A549 (cell line): ENCODE data around the gene ZNF574. TPM values are rescaled to one million over a fixed set of nuclear protein-coding genes. Genes with fewer than 3 reads are reported as not detected.

ENCODE experiments used
- ATAC-seq, 2 experiments: fragments of 200-7000 bp in 1 of 2; fragments of >200 bp in 1 of 2; cut with Nextera tagmentation in 1 of 2; cut with Tn5 transposase in 1 of 2; 3 replicates each; pipeline versions ENCODE4 v1.8.0 to v1.9.1; 2018 to 2020; ENCODE audit warnings: mild to moderate bottlenecking in 1 of 2, moderate library complexity in 1 of 2
- CTCF ChIA-PET: fragments of 300-600 bp; sonication (Branson Sonifier 250); formaldehyde crosslinking; extraction: SDS; loops from one replicate; lab custom pipeline; 2021; ENCODE audit warnings: antibody characterized with exemption, inconsistent platforms; lab: Yijun Ruan, JAX
- POLR2A ChIA-PET: fragments of 350-600 bp; formaldehyde crosslinking; extraction: SDS; loops from one replicate; lab custom pipeline; 2021; ENCODE audit warnings: antibody characterized with exemption, inconsistent platforms; lab: Yijun Ruan, JAX
- DNase-seq, 2 experiments: peaks; one replicate each; pipeline versions ENCODE4 v3.0.0 to v3.0.0-alpha.2; 2011 to 2016; ENCODE audit warnings: low read depth in 1 of 2, low spot score in 1 of 2
- FAIRE-seq: peaks from 2 replicates; lab custom pipeline; 2011; peaks lifted over from hg19 to GRCh38; lab: Jason Lieb, UNC
- H3K27ac ChIP-seq, 2 experiments: fragments of >200 bp; sonication (Bioruptor Twin); formaldehyde crosslinking; 3 replicates each; pipeline ENCODE4 v1.5.1; 2016 to 2017
- H3K4me1 ChIP-seq: fragments of >200 bp; sonication (Bioruptor Twin); formaldehyde crosslinking; 3 replicates; pipeline ENCODE4 v1.6.1; 2016
- H3K4me2 ChIP-seq: fragments of >200 bp; sonication (Bioruptor Twin); formaldehyde crosslinking; 3 replicates; pipeline ENCODE4 v1.6.1; 2016
- H3K4me3 ChIP-seq: fragments of >200 bp; sonication (Bioruptor Twin); formaldehyde crosslinking; 3 replicates; pipeline ENCODE4 v1.5.1; 2016
- H3K9me3 ChIP-seq: fragments of >200 bp; sonication (Bioruptor Twin); formaldehyde crosslinking; 3 replicates; pipeline ENCODE4 v1.6.1; 2016
- CBX2 ChIP-seq: fragments of 200-600 bp; sonication (generic); IDR thresholded peaks from 2 replicates; pipeline ENCODE4 v1.6.1; 2016; ENCODE audit warnings: low read depth, mild to moderate bottlenecking, borderline replicate concordance
- CHD2 ChIP-seq: fragments of 150-350 bp; IDR thresholded peaks from 2 replicates; pipeline ENCODE4 v1.6.1; 2014; ENCODE audit warnings: low read length; ENCODE audit not compliant: partially characterized antibody
- EHF ChIP-seq: fragments of 250-450 bp; sonication (Bioruptor Pico); IDR thresholded peaks from 2 replicates; pipeline ENCODE4 v1.5.0; 2020; ENCODE audit warnings: mild to moderate bottlenecking
- FOSB ChIP-seq: fragments of 250-450 bp; sonication (Bioruptor Pico); IDR thresholded peaks from 2 replicates; pipeline ENCODE4 v1.5.0; 2020; ENCODE audit warnings: mild to moderate bottlenecking, moderate library complexity
- HDAC2 ChIP-seq: fragments of 200-600 bp; sonication (generic); IDR thresholded peaks from 2 replicates; pipeline ENCODE4 v1.6.1; 2016
- JUN ChIP-seq, 2 experiments: fragments of >200 bp; sonication (Bioruptor Twin); formaldehyde crosslinking; IDR thresholded peaks; 2 replicates in 1 of 2; 3 replicates in 1 of 2; pipeline ENCODE4 v1.6.1; 2016 to 2017
- JUNB ChIP-seq: fragments of >200 bp; sonication (Bioruptor Twin); formaldehyde crosslinking; IDR thresholded peaks from 2 replicates; pipeline ENCODE4 v1.6.1; 2016
- KDM1A ChIP-seq: fragments of 200-600 bp; sonication (generic); IDR thresholded peaks from 2 replicates; pipeline ENCODE4 v1.6.1; 2016; ENCODE audit warnings: low read depth, mild to moderate bottlenecking
- MAFK ChIP-seq: fragments of 450-650 bp; IDR thresholded peaks from 2 replicates; pipeline ENCODE4 v1.6.1; 2014; ENCODE audit not compliant: partially characterized antibody
- RAD21 ChIP-seq, 2 experiments: fragments of >200 bp in 1 of 2; sonication (Bioruptor Twin) in 1 of 2; formaldehyde crosslinking in 1 of 2; IDR thresholded peaks in 1 of 2; conservative IDR thresholded peaks in 1 of 2; 2 replicates in 1 of 2; 3 replicates in 1 of 2; pipeline ENCODE4 v1.6.1; 2012 to 2018; ENCODE audit warnings: inconsistent platforms in 1 of 2
- RARB ChIP-seq: fragments of 250-450 bp; sonication (Bioruptor Pico); IDR thresholded peaks from 2 replicates; pipeline ENCODE4 v1.8.0; 2021; ENCODE audit warnings: mild to moderate bottlenecking, moderate library complexity
- RCOR1 ChIP-seq: fragments of 150-350 bp; IDR thresholded peaks from 2 replicates; pipeline ENCODE4 v1.6.1; 2014; ENCODE audit warnings: antibody characterized with exemption, low read length, low read depth
- RFX5 ChIP-seq: fragments of 450-650 bp; IDR thresholded peaks from 2 replicates; pipeline ENCODE4 v1.7.1; 2014; ENCODE audit warnings: antibody characterized with exemption, mild to moderate bottlenecking, moderate library complexity
- SREBF2 ChIP-seq: fragments of 450-650 bp; IDR thresholded peaks from 2 replicates; pipeline ENCODE4 v1.6.1; 2014; ENCODE audit warnings: mild to moderate bottlenecking, moderate library complexity
- WGBS: methylation state at CpG from one replicate; pipeline ENCODE4 v1.1.6; 2017; ENCODE audit errors: missing lambda C conversion rate; 5-methylcytosine and 5-hydroxymethylcytosine counted together
- polyA plus RNA-seq, 4 experiments: library from polyadenylated mRNA; depleted of rRNA in 3 of 4; stranded (reverse); fragments of >200 nt; fragmentation: RNase III in 1 of 4; extraction: RNeasy Plus Mini Kit Qiagen cat#74134 plus additional on column Dnase treatment in 1 of 4; gene quantifications; 2 replicates in 3 of 4; 3 replicates in 1 of 4; pipeline ENCODE4 v1.2.3, GENCODE V29; 2011 to 2017
- TF ChIP-seq, protein P1 (sequence below): fragments of 200-600 bp; sonication (generic); IDR thresholded peaks from 2 replicates; pipeline ENCODE4 v1.6.1; 2016; ENCODE audit warnings: antibody characterized with exemption, mild to moderate bottlenecking, moderate library complexity
- TF ChIP-seq, protein P2 (sequence below): fragments of 250-450 bp; sonication (Bioruptor Pico); IDR thresholded peaks from 2 replicates; pipeline ENCODE4 v1.5.0; 2021; ENCODE audit warnings: mild to moderate bottlenecking, moderate library complexity, borderline replicate concordance
- TF ChIP-seq, protein P3 (sequence below): fragments of 450-650 bp; IDR thresholded peaks from 2 replicates; pipeline ENCODE4 v1.6.1; 2014; ENCODE audit warnings: antibody characterized with exemption
- TF ChIP-seq, protein P4 (sequence below): fragments of 150-350 bp; IDR thresholded peaks from 2 replicates; pipeline ENCODE4 v1.6.1; 2014; ENCODE audit warnings: low read depth, mild to moderate bottlenecking, low read length

ZNF574 gene
- polyA plus RNA-seq, 2 of the 4 experiments (the other 2 are of a cell fraction), result 11.3 to 21.8 TPM

DNA sequence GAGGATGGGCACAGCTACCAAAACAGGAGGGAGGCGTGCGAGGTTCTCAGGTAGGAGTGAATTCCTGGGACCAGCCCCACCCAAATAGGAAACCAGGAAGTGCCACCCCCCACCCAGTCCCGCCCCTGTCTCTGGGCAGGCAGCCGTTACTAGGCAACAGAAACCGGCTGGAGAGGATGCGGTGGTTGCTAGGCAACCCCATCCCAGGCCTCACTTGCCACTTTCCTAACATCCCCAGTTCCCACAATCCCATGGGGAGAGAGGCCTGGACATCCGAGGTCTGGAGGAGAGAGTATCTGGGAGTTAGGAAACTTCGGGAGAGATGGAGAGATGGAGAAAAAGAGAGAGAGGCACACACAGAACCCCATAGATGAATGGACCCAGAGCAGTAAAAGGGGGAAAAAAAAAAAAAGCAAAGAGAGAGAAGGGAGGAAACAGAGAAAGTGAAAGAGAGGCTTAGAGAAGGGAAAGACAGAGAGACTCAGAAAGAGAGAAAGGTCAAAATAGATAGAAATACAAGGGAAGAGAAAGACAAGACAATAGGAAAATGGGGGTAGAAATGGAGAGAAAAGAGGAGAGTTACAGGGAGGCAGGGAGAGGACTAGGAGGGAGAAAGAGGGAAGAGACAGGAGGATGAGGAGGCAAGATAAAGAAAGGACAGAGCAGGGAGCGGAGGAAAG, 9.8 kb upstream of the ZNF574 start:
- ChIA-PET POLR2A (interaction anchor here (2.4 kb wide), 1 partner anchor 10 kb away, joined by 9 read pairs; the partner anchor contains the start of gene ZNF574), CTCF (interaction anchor here (0.8 to 4.8 kb wide), 11 partner anchors 8 to 66 kb away, joined by 3 to 23 read pairs (median 6); no protein-coding TSS in a partner anchor)
- Histone ChIP-seq H3K27ac (no peak overlapping the region), H3K4me3 (no peak overlapping the region), H3K9me3 (no peaks in the 10 kb centered on the region), H3K4me2 (no peak overlapping the region), H3K4me1 (no peaks in the 10 kb centered on the region)
- no peak for ATAC-seq
- TF ChIP-seq, protein P1, sequence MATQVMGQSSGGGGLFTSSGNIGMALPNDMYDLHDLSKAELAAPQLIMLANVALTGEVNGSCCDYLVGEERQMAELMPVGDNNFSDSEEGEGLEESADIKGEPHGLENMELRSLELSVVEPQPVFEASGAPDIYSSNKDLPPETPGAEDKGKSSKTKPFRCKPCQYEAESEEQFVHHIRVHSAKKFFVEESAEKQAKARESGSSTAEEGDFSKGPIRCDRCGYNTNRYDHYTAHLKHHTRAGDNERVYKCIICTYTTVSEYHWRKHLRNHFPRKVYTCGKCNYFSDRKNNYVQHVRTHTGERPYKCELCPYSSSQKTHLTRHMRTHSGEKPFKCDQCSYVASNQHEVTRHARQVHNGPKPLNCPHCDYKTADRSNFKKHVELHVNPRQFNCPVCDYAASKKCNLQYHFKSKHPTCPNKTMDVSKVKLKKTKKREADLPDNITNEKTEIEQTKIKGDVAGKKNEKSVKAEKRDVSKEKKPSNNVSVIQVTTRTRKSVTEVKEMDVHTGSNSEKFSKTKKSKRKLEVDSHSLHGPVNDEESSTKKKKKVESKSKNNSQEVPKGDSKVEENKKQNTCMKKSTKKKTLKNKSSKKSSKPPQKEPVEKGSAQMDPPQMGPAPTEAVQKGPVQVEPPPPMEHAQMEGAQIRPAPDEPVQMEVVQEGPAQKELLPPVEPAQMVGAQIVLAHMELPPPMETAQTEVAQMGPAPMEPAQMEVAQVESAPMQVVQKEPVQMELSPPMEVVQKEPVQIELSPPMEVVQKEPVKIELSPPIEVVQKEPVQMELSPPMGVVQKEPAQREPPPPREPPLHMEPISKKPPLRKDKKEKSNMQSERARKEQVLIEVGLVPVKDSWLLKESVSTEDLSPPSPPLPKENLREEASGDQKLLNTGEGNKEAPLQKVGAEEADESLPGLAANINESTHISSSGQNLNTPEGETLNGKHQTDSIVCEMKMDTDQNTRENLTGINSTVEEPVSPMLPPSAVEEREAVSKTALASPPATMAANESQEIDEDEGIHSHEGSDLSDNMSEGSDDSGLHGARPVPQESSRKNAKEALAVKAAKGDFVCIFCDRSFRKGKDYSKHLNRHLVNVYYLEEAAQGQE, result no peak
- TF ChIP-seq RCOR1, result peak; percentile 86; the same call in 1 of the 2 replicates
- TF ChIP-seq, protein P2, sequence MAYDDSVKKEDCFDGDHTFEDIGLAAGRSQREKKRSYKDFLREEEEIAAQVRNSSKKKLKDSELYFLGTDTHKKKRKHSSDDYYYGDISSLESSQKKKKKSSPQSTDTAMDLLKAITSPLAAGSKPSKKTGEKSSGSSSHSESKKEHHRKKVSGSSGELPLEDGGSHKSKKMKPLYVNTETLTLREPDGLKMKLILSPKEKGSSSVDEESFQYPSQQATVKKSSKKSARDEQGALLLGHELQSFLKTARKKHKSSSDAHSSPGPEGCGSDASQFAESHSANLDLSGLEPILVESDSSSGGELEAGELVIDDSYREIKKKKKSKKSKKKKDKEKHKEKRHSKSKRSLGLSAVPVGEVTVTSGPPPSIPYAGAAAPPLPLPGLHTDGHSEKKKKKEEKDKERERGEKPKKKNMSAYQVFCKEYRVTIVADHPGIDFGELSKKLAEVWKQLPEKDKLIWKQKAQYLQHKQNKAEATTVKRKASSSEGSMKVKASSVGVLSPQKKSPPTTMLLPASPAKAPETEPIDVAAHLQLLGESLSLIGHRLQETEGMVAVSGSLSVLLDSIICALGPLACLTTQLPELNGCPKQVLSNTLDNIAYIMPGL, result no peak
- TF ChIP-seq, protein P3, sequence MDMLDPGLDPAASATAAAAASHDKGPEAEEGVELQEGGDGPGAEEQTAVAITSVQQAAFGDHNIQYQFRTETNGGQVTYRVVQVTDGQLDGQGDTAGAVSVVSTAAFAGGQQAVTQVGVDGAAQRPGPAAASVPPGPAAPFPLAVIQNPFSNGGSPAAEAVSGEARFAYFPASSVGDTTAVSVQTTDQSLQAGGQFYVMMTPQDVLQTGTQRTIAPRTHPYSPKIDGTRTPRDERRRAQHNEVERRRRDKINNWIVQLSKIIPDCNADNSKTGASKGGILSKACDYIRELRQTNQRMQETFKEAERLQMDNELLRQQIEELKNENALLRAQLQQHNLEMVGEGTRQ, result no peak
- no peak for TF ChIP-seq JUN (IDR thresholded peaks at IDR 0.05)
- TF ChIP-seq RAD21 (conservative IDR thresholded peaks at IDR 0.05 in 1 of 2, IDR thresholded peaks at IDR 0.05 in 1 of 2), result no peak
- TF ChIP-seq KDM1A, result peak; percentile 60; the same call in 1 of the 2 replicates
- no peak for TF ChIP-seq RARB (CRISPR knock-in tag)
- TF ChIP-seq CBX2, result no peak
- no peak for TF ChIP-seq FOSB (CRISPR knock-in tag)
- no peak for TF ChIP-seq SREBF2
- TF ChIP-seq, protein P4, sequence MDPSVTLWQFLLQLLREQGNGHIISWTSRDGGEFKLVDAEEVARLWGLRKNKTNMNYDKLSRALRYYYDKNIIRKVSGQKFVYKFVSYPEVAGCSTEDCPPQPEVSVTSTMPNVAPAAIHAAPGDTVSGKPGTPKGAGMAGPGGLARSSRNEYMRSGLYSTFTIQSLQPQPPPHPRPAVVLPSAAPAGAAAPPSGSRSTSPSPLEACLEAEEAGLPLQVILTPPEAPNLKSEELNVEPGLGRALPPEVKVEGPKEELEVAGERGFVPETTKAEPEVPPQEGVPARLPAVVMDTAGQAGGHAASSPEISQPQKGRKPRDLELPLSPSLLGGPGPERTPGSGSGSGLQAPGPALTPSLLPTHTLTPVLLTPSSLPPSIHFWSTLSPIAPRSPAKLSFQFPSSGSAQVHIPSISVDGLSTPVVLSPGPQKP, result no peak
- TF ChIP-seq JUNB, result no peak
- no peak for TF ChIP-seq CHD2
- no peak for TF ChIP-seq MAFK
- TF ChIP-seq EHF (CRISPR knock-in tag), result no peak
- TF ChIP-seq RFX5, result peak; percentile 92
- TF ChIP-seq HDAC2, result no peak
- no peak for FAIRE-seq
- peak in 1 of 2 experiments; percentile 62 for DNase-seq
- WGBS, result 41% methylated on average over 9 of the region's 9 CpGs
